Mammary epithelial cell (primary cell): ENCODE results near the gene DIAPH3.

Experiments
- CTCF ChIP-seq, 2 donors: IDR thresholded peaks in 1 of 2; conservative IDR thresholded peaks in 1 of 2; 2 replicates each; pipeline ENCODE4 v1.5.1; 2011 to 2012; ENCODE audit warnings: inconsistent platforms in 2 of 2, low read length in 2 of 2, mild to moderate bottlenecking in 2 of 2, control low read depth in 1 of 2, low read depth in 1 of 2; ENCODE audit not compliant: insufficient read depth in 1 of 2; ENCODE audit errors: extremely low read depth in 1 of 2
- EZH2 ChIP-seq: IDR thresholded peaks from 2 replicates; pipeline ENCODE4 v1.6.1; 2012; ENCODE audit warnings: low read length, inconsistent platforms, borderline replicate concordance

DNA sequence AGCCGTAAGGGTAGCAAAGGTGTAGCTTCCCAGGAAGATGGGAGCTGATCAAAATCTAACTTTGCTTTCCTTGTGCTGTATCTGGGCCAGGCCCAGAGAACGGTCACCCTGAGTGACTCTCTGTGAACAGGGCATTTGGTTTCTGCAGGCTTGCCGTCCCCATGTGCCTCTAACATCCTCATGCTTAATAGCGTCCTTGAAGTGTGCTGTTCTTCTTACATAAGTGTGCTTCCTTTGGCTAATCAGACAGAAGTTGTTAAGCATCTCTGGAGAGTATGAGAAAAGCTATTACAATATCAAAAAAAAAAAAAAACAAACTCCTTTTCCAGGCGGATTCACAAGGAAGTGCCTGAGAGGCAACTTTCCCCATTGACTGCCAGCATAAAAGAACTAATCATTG is 503.7 kb downstream of the DIAPH3 start:
- TF ChIP-seq CTCF (conservative IDR thresholded peaks at IDR 0.05 in 1 of 2, IDR thresholded peaks at IDR 0.05 in 1 of 2; ENCODE audit: extremely low read depth in 1 of 2, insufficient read depth in 1 of 2, low read depth in 1 of 2, low read length in 2 of 2) (no peak), EZH2 (no peak)
